H1 (cell line): Measurements from ENCODE around the gene LSM14B. TPM values are rescaled to one million over a fixed set of nuclear protein-coding genes. Genes with fewer than 3 reads are reported as not detected.

Source experiments
- CBX5 ChIP-seq: fragments of 300-800, 300-1000 bp; sonication (generic); IDR thresholded peaks from 2 replicates; pipeline ENCODE4 v1.7.1; 2016; ENCODE audit warnings: antibody characterized with exemption, low read length, low read depth
- polyA plus RNA-seq, 7 experiments: library from polyadenylated mRNA; depleted of rRNA in 3 of 7; stranded (reverse) in 5 of 7; unstranded in 2 of 7; fragments of >200 nt in 5 of 7; fragments of 200-250 nt in 2 of 7; gene quantifications; 1 replicate in 5 of 7; 2 replicates in 1 of 7; 4 replicates in 1 of 7; pipeline versions ENCODE4 v1.2.1 to v1.2.3, GENCODE V29; 2011 to 2013; ENCODE audit warnings: missing spikeins in 2 of 7, mixed read lengths in 2 of 7
- total RNA-seq: library from RNA; stranded (reverse); fragmentation: NEBNext Ultra II Directional; extraction: Animal tissue kit (Norgen Biotek cat#: 25700); gene quantifications from 2 replicates; pipeline ENCODE4 v1.2.1, GENCODE V29; 2021
- TF ChIP-seq, protein P1 (sequence below): IDR thresholded peaks from 2 replicates; pipeline ENCODE4 v1.6.1; 2012; ENCODE audit warnings: inconsistent platforms

The LSM14B gene
- total and polyA plus RNA-seq, 2 of the 8 experiments (the other 6 are each of a cell fraction or from before 2014, with no cell fraction given), result 58.3 to 65.6 TPM

DNA sequence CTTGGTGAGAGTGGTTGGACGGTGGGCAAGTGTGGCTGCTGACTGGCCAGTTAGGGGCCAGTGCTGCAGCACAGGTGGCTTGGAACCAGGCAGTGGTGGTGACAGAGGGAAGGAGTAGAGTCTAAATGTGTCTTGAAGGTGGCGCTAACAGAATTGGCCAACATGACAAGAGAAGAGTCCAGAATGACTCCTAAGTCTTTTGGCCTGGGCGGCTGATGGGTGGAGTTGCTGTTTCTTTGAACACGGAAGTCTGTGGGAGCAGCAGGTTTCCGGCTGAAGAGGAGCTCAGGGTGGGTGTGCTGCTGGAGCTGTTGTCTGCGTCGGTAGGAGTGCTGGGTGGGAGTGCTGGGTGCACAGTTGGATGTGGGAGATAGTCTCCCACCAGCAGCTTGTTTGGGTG lies 10.1 kb downstream of the LSM14B start (continued):
- TF ChIP-seq, protein P1, sequence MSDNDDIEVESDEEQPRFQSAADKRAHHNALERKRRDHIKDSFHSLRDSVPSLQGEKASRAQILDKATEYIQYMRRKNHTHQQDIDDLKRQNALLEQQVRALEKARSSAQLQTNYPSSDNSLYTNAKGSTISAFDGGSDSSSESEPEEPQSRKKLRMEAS, result no peak
- TF ChIP-seq CBX5, result no peak
